Astrocyte (in vitro differentiated cells and primary cell): Measurements from ENCODE around the gene AGO4. TPM values are rescaled to one million over a fixed set of nuclear protein-coding genes. Genes with fewer than 3 reads are reported as not detected.
"Not testable (repeated sequence)": the region's sequence is repeated elsewhere in the genome, so short reads cannot be mapped to it uniquely, and the experiment has no call there.

Source experiments
- DNase-seq: peaks from one replicate; pipeline ENCODE4 v3.0.0-alpha.2; 2010; ENCODE audit warnings: low read depth
- FAIRE-seq: peaks from 2 replicates; lab custom pipeline; 2011; peaks lifted over from hg19 to GRCh38; lab: Jason Lieb, UNC
- H2AFZ ChIP-seq: 2 replicates; pipeline ENCODE4 v1.6.0; 2012; ENCODE audit warnings: low read depth, low read length, inconsistent platforms
- H3K27ac ChIP-seq: 2 replicates; pipeline ENCODE4 v1.5.1; 2011; ENCODE audit warnings: low read depth, low read length, inconsistent platforms
- H3K27me3 ChIP-seq: 2 replicates; pipeline ENCODE4 v1.6.0; 2011; ENCODE audit warnings: low read length, inconsistent platforms; ENCODE audit not compliant: insufficient read depth
- H3K36me3 ChIP-seq: 2 replicates; pipeline ENCODE4 v1.5.1; 2011; ENCODE audit warnings: low read length, inconsistent platforms; ENCODE audit not compliant: insufficient read depth
- H3K4me1 ChIP-seq: 2 replicates; pipeline ENCODE4 v1.5.1; 2011; ENCODE audit warnings: low read length, inconsistent platforms; ENCODE audit not compliant: insufficient read depth
- H3K4me2 ChIP-seq: 2 replicates; pipeline ENCODE4 v1.6.0; 2012; ENCODE audit warnings: low read length, inconsistent platforms
- H3K4me3 ChIP-seq: 2 replicates; pipeline ENCODE4 v1.5.1; 2011; ENCODE audit warnings: low read depth, mild to moderate bottlenecking, low read length, inconsistent platforms; ENCODE audit not compliant: insufficient read depth
- H3K79me2 ChIP-seq: 2 replicates; pipeline ENCODE4 v1.6.0; 2012; ENCODE audit warnings: mild to moderate bottlenecking, low read length, inconsistent platforms; ENCODE audit not compliant: insufficient read depth
- H3K9ac ChIP-seq: 2 replicates; pipeline ENCODE4 v1.6.0; 2012; ENCODE audit warnings: mild to moderate bottlenecking, low read length, inconsistent platforms
- H3K9me3 ChIP-seq: 2 replicates; pipeline ENCODE4 v1.5.1; 2012; ENCODE audit warnings: low read depth, mild to moderate bottlenecking, low read length, inconsistent platforms; ENCODE audit not compliant: insufficient read depth
- H4K20me1 ChIP-seq: 2 replicates; pipeline ENCODE4 v1.6.0; 2012; ENCODE audit warnings: low read length, inconsistent platforms; ENCODE audit not compliant: insufficient read depth
- H3K27ac Mint-ChIP-seq: one replicate; pipeline ENCODE4 v1.8.0; 2021; ENCODE audit warnings: mild to moderate bottlenecking, mixed read lengths; ENCODE audit not compliant: unreplicated experiment
- H3K27me3 Mint-ChIP-seq: one replicate; pipeline ENCODE4 v1.8.0; 2021; ENCODE audit warnings: low read depth, mixed read lengths; ENCODE audit not compliant: unreplicated experiment
- H3K36me3 Mint-ChIP-seq: one replicate; pipeline ENCODE4 v1.8.0; 2021; ENCODE audit warnings: low read depth, mixed read lengths; ENCODE audit not compliant: unreplicated experiment
- H3K4me1 Mint-ChIP-seq: one replicate; pipeline ENCODE4 v1.8.0; 2021; ENCODE audit warnings: low read depth, mixed read lengths; ENCODE audit not compliant: unreplicated experiment
- H3K4me3 Mint-ChIP-seq: one replicate; pipeline ENCODE4 v1.8.0; 2021; ENCODE audit warnings: mild to moderate bottlenecking, moderate library complexity, mixed read lengths; ENCODE audit not compliant: unreplicated experiment
- H3K9me3 Mint-ChIP-seq: one replicate; pipeline ENCODE4 v1.8.0; 2021; ENCODE audit warnings: mild to moderate bottlenecking, mixed read lengths; ENCODE audit not compliant: unreplicated experiment
- EZH2 ChIP-seq: IDR thresholded peaks from 2 replicates; pipeline ENCODE4 v1.6.1; 2012; ENCODE audit warnings: mild to moderate bottlenecking, low read length, inconsistent platforms; ENCODE audit not compliant: insufficient read depth
- total RNA-seq: library from RNA; stranded (reverse); gene quantifications from 2 replicates; pipeline ENCODE4 v1.2.1, GENCODE V29; 2021
- TF ChIP-seq, protein P1 (sequence below): IDR thresholded peaks from 2 replicates; pipeline ENCODE4 v1.5.1; 2011; ENCODE audit warnings: low read depth, mild to moderate bottlenecking, inconsistent platforms, low read length, moderate library complexity; ENCODE audit not compliant: insufficient read depth

The AGO4 gene
- total RNA-seq, 1 donor from 2014 or later = 9.8 TPM

DNA sequence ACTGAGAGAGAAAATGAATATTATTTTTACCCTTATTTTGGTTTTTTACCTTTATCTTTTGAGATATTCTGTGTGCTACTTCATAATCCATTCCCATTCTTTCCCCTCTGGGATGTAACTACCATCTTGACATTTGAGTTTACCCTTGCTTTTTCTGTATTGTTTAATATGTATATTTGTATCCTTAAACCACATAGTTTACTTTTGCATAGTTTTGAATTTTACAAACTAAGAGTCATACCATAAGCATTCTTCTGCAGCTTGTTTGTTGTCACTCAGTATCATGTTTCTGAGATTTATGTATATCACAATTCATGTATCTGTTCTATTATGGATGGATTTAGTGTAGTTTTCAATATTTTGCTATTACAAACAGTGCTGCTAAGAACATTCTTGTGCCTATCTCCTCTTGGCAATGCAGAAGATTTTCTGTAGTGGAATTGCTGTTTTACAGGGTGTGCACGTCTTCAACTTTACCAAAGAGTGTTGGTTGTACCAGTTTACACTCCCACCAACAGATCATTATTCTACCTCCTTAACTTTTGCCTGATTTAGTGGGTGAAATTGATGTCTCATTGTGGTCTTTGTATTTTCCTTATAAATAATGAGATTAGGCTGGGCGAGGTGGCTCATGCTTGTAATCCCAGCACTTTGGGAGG, 63.0 kb downstream of the AGO4 start:
- Mint-ChIP-seq H3K4me1 (no peaks in the 10 kb centered on the region), H3K9me3 (no peaks in the 10 kb centered on the region), H3K27me3 (no peaks in the 10 kb centered on the region), H3K4me3 (no peak overlapping the region), H3K36me3 (no peaks in the 10 kb centered on the region), H3K27ac (no peak overlapping the region)
- Histone ChIP-seq H3K27ac (no peak overlapping the region), H3K9me3 (no peaks in the 10 kb centered on the region), H3K9ac (no peak overlapping the region), H3K36me3 (no peaks in the 10 kb centered on the region), H3K4me3 (no peak overlapping the region), H3K4me2 (no peak overlapping the region), H4K20me1 (no peaks in the 10 kb centered on the region), H3K79me2 (no peaks in the 10 kb centered on the region), H3K4me1 (no peaks in the 10 kb centered on the region), H3K27me3 (no peaks in the 10 kb centered on the region), H2AFZ (no peak overlapping the region)
- no peak for TF ChIP-seq EZH2
- TF ChIP-seq, protein P1, sequence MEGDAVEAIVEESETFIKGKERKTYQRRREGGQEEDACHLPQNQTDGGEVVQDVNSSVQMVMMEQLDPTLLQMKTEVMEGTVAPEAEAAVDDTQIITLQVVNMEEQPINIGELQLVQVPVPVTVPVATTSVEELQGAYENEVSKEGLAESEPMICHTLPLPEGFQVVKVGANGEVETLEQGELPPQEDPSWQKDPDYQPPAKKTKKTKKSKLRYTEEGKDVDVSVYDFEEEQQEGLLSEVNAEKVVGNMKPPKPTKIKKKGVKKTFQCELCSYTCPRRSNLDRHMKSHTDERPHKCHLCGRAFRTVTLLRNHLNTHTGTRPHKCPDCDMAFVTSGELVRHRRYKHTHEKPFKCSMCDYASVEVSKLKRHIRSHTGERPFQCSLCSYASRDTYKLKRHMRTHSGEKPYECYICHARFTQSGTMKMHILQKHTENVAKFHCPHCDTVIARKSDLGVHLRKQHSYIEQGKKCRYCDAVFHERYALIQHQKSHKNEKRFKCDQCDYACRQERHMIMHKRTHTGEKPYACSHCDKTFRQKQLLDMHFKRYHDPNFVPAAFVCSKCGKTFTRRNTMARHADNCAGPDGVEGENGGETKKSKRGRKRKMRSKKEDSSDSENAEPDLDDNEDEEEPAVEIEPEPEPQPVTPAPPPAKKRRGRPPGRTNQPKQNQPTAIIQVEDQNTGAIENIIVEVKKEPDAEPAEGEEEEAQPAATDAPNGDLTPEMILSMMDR = no peak
- FAIRE-seq (no peak), DNase-seq (no peak)

DNA sequence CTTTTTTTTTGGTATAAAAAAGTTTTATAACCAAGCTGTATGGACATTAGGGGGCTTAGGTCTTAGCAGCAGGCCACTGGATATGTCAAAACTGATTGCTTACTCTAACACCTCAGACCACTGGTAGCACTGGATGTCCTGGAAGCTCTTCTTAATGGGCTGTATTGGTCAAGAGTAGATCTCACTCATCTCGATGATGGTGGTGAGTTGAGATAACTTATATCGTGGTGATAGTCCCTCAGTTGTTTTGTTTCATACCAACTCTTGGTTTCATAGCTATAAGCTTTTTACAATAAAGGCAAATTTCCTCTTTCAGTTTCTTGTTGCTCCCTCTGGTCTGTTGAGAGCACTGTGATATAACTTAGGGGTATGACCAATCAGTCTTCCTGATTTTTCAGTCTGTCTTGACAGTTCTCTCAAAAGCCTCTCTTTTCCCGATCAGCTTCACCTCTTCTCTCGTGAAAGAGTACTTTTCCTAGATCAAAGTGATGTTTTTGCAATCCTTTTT, 65.5 kb downstream of the AGO4 start:
- no peaks in the 10 kb centered on the region for H3K79me2 ChIP-seq
- no peaks in the 10 kb centered on the region for H3K4me1 Mint-ChIP-seq
- no peak for FAIRE-seq
- no peak overlapping the region for H3K4me2 ChIP-seq
- no peak overlapping the region for H3K4me3 Mint-ChIP-seq
- H3K9me3 Mint-ChIP-seq = no peaks in the 10 kb centered on the region
- no peak overlapping the region for H2AFZ ChIP-seq
- no peaks in the 10 kb centered on the region for H3K36me3 ChIP-seq
- H3K4me1 ChIP-seq = no peaks in the 10 kb centered on the region
- no peaks in the 10 kb centered on the region for H3K27me3 ChIP-seq
- no peak for DNase-seq
- H3K9me3 ChIP-seq = no peaks in the 10 kb centered on the region
- peaks cover 2% of the 10 kb centered on the region for H3K27me3 Mint-ChIP-seq
- no peak overlapping the region for H3K27ac Mint-ChIP-seq
- H3K27ac ChIP-seq = no peak overlapping the region
- no peaks in the 10 kb centered on the region for H4K20me1 ChIP-seq
- no peak for TF ChIP-seq EZH2
- TF ChIP-seq, protein P1 = no peak
- H3K36me3 Mint-ChIP-seq = no peaks in the 10 kb centered on the region
- H3K9ac ChIP-seq = no peak overlapping the region
- no peak overlapping the region for H3K4me3 ChIP-seq

DNA sequence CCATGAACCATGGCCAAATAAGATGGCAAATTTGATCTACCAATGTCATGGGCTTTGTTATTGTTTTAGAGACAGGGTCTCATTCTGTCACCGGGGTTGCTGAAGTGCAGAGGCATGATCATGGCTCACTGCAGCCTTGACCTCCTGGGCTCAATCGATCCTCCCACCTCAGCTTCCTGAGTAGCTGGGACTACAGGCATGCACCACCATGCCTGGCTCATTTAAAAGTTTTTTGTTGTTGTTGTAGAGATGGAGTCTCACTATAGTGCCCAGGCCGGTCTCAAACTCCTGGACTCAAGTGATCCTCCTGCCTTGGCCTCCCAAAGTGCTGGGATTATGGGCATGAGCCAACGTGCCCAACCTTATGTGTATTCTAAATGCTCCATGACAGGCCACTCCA, 66.3 kb downstream of the AGO4 start:
- not testable (repeated sequence) for H3K4me3 ChIP-seq, H3K9ac ChIP-seq, DNase-seq, H2AFZ ChIP-seq, H3K4me2 ChIP-seq, H3K4me1 ChIP-seq, H3K9me3 Mint-ChIP-seq, H3K4me3 Mint-ChIP-seq, H3K27me3 ChIP-seq, H3K36me3 Mint-ChIP-seq, H3K79me2 ChIP-seq, FAIRE-seq, H3K27ac ChIP-seq, H3K27ac Mint-ChIP-seq, H3K27me3 Mint-ChIP-seq, H3K4me1 Mint-ChIP-seq, H3K9me3 ChIP-seq, H4K20me1 ChIP-seq, H3K36me3 ChIP-seq
